Stimulated activated CD8-positive, alpha-beta memory T cell treated with anti-CD3 and anti-CD28 coated beads, Interleukin-15, amount 100 ng/mL, for 24 hours (primary cell): ENCODE data around the gene RNF213.
"Not testable (repeated sequence)": the region's sequence is repeated elsewhere in the genome, so short reads cannot be mapped to it uniquely, and the experiment has no call there.

Experiments
- DNase-seq: peaks from one replicate; pipeline ENCODE4 v3.0.0-alpha.2; 2020; ENCODE audit warnings: low read depth

The RNF213 gene

DNA sequence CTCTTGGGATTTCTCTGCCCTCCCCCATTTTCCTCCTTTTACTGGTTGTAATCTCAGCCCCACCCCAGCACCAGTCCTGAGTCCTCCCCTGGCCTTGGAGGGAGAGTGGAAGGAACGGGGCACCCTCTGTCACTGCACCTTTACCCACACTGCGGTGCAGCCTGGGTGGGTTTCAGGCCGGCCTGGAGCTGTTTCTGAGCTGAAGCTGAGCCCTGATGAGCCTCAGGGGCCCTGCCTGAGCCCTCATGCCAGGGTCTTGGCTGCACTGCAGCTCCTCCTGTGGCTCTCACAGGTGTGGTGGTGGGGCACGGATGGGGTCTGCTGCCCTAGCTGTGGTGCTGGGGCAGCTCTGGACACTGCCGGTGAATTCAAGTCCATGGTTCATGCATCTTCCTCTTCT, 34.5 kb downstream of the RNF213 start:
- DNase-seq, result no peak

DNA sequence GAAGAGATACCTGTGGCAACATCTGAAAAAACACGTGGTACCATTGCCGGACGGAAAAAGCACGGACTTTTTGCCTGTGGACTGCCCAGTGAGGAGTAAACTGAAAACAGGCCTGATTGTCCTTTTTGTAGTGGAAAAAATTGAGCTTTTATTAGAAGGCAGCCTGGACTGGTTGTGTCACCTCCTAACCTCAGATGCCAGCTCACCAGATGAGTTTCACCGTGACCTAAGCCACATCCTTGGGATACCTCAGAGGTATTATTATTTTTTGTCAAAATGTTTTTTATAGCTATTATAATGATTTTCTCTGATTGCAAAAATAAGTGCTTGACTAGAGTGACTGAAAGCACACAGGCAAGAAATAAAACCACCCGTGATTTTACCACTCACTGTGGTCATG, 34.9 kb downstream of the RNF213 start:
- DNase-seq, result no peak

DNA sequence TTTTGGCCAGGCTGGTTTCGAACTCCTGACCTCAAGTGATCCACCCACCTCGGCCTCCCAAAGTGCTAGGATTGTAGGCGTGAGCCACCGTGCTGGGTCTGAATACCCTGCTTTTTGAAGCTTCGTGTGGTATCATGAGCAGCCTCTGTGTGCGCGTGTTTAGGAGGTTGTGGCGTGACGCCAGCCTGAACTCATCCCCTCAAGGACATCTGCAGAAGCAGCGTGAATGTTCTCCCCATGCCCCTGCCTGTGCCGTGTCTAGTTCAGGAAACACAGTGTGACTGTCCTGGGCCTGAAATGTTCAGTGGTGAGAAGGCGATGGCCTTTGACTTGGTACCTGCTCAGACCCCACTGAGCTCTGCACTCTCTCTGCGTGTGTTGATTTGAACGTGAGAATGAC, 35.6 kb downstream of the RNF213 start:
- DNase-seq, result no peak

DNA sequence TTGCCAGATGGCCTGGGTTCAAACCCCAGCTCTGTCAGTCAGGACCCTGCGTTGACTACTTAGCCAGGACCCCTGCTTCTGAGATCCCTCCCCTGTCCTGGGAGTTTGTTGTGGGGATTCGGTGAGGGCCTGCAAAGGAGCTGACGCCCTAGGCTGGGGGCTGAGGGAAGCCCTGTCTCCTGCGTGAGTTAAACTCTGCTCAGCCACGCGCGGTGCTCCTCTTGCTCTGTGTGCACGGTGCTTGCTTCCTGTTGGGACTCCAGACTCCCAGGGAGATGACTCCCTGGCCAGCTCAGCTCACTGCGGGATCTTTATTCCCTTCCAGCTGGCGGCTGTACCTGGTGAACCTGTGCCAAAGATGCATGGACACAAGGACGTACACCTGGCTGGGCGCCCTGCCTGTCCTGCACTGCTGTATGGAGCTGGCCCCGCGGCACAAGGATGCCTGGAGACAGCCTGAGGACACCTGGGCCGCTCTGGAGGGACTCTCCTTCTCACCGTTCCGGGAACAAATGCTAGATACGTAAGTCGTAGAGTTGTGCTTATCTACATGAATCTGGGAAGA, 37.4 kb downstream of the RNF213 start:
- DNase-seq, result no peak

DNA sequence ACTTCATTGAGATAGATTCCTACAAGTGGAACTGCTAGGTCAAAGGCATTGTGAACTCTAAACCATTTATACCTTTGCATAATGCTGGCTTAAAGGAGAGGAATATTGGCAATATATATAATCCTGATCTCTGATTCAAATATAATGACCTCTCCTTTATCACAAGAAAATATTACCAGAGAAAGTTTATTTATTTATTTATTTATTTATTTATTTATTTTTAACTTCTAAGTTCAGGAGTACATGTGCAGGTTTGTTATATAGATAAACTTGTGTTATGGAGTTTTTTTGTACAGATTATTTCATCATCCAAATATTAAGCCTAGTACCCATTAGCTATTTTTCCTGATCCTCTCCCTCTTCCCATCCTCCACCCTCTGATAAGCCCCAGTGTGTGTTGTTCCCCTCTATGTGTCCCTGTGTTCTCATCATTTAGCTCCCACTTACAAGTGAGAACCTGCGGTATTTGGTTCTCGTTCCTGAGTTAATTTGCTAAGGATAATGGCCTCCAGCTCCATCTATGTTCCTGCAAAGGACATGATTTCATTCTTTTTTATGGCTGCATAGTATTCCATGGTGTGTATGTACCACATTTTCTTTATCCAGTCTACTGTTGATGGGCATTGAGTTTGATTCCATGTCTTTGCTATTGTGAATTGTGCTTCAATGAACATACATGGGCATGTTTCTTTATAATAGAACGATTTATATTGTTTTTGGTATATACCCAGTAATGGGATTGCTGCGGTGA, 38.9 kb downstream of the RNF213 start:
- DNase-seq, result not testable (repeated sequence)

DNA sequence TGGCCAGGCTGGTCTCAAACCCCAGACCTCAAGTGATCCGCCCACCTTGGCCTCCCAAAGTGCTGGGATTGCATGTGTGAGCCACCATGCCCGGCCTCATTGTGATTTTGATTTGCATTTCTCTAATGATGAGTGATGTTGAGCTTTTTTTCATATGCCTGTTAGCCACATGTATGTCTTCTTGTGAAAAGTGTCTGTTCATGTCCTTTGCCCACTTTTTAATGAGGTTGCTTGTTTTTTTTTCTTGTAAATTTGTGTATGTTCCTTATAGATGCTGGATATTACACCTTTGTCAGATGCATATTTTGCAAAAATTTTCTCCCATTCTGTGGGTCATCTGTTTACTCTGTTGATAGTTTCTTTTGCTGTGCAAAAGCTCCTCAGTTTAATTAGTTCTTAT, 40.1 kb downstream of the RNF213 start:
- DNase-seq, result not testable (repeated sequence)

DNA sequence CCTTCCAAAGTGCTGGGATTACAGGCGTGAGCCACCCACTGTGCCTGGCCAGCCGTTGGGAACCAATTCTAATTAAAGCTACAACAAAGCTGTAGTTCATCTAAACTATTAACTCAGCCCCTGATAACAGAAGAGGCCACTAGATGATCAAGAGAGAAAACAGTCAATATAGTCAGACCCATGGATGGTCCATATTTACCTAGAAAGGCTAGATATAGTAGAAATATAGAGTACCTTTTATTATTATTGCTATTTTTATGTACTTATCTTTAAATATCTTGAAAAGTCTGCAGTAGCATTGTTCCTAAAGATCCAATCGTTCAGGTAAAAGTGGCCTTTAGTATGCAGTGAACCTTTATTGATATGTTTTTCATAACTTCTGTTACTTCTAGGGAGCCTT, 43.2 kb downstream of the RNF213 start:
- no peak for DNase-seq

DNA sequence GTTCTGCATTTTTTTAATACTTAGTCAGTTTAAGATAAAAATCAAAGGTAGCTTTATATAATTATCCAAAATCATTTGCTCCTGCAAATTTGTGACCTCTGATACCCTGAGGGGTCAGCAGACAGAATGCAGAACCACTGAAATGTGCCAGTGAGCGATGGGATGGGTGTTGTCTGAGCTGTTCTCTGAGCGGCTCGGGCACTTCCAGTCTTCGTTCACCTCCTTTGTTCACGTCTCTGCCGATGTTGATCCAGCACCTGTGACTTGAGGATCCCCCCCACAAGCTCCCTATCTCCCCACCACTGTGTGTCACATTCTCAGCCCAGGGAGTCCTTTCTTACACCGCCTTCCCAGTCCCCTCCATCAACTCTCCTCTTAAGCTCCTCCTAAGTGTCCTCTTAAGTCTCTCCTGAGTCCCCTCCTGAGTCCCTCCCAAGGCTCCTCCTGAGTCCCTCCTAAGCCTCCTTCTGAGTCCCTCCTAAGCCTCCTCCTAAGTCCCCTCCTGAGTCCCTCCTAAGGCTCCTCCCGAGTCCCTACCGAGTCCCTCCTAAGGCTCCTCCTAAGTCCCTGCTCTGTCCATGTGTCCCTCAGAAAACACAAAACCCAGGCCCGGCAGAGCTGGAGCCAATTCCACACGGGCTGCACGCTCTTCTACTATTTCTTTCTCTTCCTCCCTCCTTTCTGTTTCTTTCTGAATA, 47.5 kb downstream of the RNF213 start:
- no peak for DNase-seq

DNA sequence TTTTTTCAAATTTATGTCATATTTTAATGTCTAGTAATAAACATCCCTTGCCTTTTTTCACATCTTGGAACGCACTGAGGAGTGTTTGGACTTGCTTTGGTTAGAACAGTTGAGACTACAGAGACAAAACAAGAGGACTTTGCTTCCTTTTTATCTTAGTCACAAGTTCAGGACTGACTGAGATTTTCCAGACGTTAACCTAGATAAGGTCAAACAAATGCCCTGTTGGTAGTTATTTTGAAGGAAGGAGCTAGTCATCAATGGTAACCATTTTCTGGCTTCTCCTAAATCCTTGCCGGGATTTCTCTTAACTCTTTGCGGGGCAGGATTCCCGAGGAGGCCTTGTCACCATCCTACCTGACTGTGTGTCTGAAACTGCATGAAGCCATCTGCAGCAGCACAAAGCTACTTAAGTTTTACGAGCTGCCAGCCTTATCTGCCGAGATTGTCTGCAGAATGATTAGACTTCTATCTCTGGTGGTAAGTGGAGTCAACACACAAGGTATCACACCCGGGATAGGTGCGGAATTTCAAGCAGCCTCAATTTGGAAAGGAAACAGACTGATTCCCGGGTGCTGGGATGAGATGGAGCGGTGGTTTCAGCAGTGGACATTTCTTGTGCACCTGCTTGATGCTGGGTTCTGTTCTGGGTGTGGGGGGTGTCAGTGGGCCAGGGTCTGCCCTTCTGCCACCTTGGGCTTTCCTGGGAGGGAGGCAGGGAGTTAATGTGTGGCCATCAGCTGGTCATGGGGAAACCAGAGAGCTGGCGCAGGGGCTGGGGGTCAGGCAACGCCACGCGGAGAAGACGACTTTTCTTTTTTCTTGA, 48.3 kb downstream of the RNF213 start:
- DNase-seq, result no peak

DNA sequence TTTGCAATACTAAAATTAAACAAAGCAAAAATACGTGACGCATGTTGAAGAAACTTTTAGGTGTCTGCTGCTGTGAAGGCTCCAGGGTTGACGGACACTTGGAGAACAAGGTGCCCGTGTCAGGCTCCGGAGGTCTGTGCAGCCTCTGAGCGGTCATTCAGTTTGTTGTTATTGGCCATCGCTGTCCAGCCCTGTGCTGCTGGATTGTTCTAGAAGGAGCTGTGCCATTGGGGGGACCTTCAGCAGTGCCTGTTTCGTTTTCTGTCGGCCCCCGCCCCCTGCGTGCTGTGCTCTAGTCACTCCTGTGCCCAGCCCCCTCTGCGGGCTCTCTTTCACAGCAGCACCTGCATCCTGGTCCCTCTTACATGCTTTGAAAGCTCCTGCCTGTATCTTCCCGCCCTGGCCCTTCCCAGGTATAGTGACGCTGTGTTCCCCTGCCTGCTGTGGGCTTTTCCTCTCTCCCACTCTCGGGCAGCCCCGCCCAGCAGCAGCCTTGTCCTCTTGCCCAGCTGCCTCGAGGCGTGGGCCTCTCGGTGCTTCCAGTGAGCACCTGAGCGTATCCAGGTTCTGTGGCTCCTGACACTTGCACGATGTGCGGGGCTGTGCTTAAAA, 50.7 kb downstream of the RNF213 start:
- DNase-seq, result no peak

DNA sequence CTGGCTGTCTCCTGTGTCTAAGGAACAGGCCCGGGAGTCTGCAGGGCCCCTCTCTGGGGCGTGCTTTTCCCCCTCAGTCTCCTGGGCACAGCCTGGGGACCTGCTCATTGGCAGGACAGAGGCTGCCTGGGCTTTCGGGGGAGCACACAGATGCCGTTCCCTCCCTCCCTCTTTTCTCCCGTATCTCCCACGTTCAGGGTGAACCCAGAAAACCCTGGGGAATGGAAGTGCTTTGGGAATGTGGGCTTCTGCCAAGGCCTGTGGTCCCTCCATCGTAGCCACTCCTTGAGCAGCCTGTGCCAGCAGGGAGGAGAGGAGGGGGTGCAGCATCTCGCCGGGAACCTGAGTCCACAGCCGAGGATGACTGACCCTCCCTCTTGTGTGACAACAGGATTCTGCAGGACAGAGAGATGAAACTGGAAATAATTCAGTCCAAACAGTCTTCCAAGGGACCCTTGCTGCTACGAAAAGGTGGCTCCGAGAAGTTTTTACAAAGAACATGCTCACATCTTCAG, 52.0 kb downstream of the RNF213 start:
- DNase-seq, result no peak

DNA sequence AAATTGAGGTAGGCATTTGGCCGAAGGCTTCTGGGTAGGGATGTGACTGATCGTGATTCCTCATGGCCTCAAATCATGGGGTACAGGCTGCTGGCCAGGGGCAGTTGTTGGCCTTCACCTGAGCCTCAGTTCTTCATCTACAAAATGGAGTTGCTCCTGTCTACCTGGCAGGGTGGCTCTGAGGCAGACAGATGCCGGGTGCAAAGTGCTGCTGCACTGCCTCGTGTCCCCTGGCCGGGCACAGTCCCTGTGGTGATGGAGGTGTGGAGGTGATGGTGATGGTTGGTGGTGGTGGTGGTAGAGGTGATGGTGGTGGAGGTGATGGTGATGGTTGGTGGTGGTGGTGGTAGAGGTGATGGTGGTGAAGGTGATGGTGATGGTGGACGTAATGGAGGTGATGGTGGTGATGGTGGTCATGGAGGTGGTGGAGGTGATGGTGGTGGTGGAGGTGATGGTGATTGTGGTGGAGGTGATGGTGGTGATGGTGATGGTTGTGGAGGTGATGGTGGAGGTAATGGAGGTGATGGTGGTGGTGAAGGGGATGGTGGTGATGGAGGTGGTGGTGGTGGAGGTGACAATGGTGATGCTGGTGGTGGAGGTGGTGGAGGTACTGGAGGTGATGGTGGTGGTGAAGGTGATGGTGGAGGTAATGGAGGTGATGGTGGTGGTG, 52.6 kb downstream of the RNF213 start:
- no peak for DNase-seq

DNA sequence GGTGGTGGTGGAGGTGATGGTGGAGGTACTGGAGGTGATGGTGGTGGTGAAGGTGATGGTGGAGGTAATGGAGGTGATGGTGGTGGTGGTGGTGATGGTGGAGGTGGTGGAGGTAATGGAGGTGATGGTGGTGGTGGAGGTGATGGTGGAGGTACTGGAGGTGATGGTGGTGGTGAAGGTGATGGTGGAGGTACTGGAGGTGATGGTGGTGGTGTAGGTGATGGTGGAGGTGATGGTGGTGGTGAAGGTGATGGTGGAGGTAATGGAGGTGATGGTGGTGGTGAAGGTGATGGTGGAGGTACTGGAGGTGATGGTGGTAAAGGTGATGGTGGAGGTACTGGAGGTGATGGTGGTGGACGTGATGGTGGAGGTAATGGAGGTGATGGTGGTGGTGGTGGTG, 53.3 kb downstream of the RNF213 start:
- not testable (repeated sequence) for DNase-seq

DNA sequence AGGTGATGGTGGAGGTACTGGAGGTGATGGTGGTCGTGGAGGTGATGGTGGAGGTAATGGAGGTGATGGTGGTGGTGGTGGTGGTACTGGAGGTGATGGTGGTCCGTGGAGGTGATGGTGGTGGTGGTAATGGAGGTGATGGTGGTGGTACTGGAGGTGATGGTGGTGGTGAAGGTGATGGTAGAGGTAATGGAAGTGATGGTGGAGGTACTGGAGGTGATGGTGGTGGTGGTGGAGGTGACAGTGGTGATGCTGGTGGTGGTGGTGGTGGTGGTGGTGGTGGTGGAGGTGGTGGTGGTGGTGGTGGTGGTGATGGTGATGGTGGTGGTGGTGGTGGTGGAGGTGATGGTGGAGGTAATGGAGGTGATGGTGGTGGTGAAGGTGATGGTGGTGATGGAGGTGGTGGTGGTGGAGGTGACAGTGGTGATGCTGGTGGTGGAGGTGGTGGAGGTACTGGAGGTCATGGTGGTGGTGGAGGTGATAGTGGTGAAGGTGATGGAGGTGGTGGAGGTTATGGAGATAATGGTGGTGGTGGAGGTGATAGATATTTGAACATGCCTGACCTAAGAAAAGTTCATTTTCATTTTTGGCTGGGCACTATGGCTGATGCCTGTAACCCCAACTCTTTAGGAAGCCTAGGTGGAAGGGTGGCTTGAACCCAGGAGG, 55.0 kb downstream of the RNF213 start:
- DNase-seq, result no peak

DNA sequence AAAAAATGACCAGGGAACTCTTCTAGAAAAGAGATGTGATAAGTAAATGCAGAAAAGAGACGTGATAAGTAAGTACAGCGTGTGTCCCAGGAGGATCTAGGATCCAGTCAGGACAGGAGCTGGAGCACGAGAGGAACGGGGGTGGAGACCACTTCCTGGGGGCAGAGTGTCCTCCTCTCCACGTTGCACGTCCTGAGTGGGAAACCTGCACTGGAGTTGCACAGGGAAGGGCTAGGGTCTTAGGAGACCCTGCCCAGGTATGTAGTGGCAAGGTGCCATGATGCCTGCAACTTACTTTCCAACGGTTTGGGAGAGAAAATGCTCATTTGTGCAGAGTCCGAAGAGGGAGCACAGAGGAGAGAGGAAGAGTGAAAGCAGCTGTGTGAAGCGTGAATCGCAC, 55.8 kb downstream of the RNF213 start:
- DNase-seq, result no peak

DNA sequence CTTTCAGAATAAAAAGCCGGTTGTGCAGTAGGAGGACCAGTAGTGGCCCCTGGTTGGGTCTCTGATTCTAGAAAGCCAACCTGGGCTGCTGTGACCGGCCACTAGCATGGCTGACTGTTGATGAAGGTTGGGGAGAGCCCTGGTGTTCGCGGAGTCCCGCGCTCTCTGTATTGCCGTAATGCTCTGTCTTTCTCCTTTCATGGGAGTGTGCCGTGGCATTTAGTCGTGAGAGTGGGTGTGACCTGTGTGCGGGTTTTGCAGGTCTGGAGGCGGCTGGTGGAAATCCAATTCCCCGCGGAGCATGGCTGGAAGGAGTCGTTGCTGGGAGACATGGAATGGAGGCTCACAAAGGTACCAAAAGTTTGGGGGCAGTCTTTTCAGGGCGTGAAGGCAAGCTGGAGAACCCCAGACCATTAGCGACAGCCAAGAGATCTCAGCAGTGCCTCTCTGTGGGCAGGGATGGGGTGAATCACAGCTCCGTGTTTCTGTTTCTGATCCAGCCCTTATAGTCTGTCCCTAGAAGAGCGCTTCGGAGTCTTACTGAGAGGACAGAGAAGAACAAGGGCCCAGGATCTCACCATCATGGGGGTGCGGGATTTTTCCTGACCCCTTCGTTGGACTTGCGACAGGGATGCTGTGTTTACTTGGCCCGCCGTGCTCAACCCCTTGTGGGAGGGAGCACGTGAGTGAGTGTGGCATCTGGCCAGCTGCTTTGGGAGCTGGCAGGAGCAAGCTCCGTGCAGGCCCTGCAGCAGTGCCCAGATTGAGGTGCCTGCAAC, 56.5 kb downstream of the RNF213 start:
- DNase-seq, result no peak

DNA sequence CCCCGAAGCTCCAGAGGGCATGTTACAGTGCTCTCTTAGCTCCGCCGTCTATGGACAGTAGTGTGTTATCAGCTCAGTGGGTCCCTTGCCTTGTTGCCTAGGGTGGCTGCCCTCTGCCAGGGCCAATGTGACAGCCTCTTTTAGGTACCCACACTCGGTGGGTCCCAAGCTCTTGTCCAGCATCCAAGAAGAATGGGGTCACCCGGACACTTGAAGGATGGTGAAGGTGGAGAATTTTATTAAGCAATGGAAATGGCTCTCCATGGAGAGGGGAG, 57.0 kb downstream of the RNF213 start:
- DNase-seq, result no peak

DNA sequence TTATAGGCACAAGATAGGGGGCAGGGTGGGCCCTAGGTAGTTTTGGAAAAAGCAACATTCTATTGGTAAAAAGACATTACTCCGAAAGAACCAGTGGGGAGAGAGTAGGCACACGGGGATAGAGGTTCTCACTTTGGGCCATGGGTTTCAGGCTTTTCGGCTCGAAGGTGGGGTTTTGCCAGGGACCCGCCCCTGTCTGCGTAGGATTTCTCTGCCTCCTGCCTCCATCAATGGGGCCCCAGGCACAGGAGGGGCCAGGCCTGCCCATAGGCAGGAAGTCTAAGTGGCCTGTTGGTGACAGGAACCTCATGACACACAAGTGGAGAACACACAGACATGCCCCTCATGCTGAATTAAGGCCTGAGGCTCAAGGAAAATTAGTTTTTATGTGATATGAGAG, 57.5 kb downstream of the RNF213 start:
- DNase-seq, result no peak

DNA sequence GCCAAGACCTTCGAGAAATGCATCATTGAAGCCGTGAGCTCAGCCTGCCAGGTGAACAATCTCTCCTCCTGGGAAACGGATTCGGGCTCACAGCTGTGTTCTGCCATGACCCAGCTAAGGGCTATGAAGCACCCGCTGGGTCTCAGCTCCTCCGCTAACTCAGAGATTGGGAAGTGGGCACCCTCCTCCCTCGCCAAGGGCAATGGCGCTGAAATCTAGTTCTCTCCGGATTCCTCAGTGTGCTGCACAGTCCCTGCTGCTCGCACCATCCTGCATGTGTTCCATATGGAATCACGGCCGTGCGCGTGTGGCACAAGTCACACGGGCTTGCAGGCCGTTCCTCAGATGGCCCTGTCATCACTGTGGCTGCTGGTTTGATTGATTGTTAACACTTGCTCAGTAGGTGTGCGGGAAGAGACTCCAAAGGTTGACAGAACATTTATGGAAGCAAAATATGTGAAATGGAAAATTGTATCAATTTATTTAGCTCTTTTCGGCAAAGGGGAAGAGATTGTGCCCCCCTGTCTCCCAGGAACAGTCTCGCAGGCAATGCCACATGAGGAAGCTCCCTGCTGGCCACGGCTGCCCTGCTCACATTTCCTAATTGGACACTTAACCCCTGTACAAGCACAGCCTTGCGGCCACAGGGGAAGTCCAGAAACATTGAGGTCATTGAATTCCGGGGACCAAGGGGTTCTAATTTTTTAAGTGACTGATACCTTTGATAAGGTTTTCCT, 58.8 kb downstream of the RNF213 start:
- no peak for DNase-seq

DNA sequence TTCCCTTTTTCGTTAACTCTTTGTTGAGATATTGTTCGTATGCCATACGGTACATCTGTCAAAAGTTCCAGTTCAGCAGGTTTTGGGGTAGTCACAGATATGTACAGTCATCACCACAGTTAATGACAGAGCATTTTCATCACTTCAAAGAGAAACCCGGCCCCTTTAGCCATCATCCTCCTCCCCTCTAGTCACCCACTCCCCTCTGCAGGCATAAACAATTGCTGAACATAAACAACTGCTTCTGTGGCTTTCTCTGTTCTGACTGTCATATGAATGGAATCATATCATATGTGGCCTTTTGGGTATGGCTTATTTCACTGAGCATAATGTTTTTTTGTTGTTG, 59.3 kb downstream of the RNF213 start:
- DNase-seq, result no peak
